A549 treated with CpdA at 1 μM for 4 hours (cell line): Measurements from ENCODE around the gene IFNE. TPM values are rescaled to one million over a fixed set of nuclear protein-coding genes. Genes with fewer than 3 reads are reported as not detected.

Source experiments
- total RNA-seq: library from RNA; stranded (reverse); fragments of 200-300 nt; extraction: Qiagen RNA extraction; gene quantifications from 5 replicates; pipeline ENCODE4 v1.2.3, GENCODE V29; 2022; ENCODE audit warnings: low read depth

IFNE gene
- total RNA-seq: 1.6 to 3.3 TPM (median 2.3 TPM) in 5 replicates

GRCh38 chr9:21482213-21482612 is at the start of gene IFNE:
TSS of gene IFNE (minus strand) at chr9:21482313. CDS start at chr9:21481694, 619 bp downstream.

GRCh38 chr9:21440139-21440538 is 42.0 kb downstream of the IFNE start, which contains the start of gene IFNA1:
TSS of gene IFNA1 (plus strand) at chr9:21440439. CDS start at chr9:21440508, 69 bp downstream.

Other genes starting within 250 kb of the IFNE start
- not detected in 5 replicates for gene IFNA14, start 242.3 kb downstream of the IFNE start, total RNA-seq
- gene IFNA5, start 177.0 kb downstream of the IFNE start, total RNA-seq: not detected in 5 replicates
- gene KLHL9, start 146.9 kb downstream of the IFNE start, total RNA-seq: 14.4 to 18.7 TPM (median 16.7 TPM) in 5 replicates
- not detected in 5 replicates for gene IFNA6, start 131.4 kb downstream of the IFNE start, total RNA-seq
- not detected in 5 replicates for gene IFNA13, start 114.3 kb downstream of the IFNE start, total RNA-seq
- gene IFNA2, start 96.9 kb downstream of the IFNE start, total RNA-seq: not detected in 5 replicates
- not detected in 5 replicates for gene IFNA8, start 73.2 kb downstream of the IFNE start, total RNA-seq
- not detected in 5 replicates for gene IFNA1, start 41.9 kb downstream of the IFNE start, total RNA-seq